GM19372 (cell line): Measurements from ENCODE around the gene ARMC6.

ENCODE experiments used
- ATAC-seq: cut with Tn5 transposase; IDR thresholded peaks from one replicate; pipeline ENCODE4 v1.9.1; 2021; ENCODE audit warnings: mild to moderate bottlenecking, low read depth, moderate library complexity; ENCODE audit not compliant: unreplicated experiment

ARMC6 gene

DNA sequence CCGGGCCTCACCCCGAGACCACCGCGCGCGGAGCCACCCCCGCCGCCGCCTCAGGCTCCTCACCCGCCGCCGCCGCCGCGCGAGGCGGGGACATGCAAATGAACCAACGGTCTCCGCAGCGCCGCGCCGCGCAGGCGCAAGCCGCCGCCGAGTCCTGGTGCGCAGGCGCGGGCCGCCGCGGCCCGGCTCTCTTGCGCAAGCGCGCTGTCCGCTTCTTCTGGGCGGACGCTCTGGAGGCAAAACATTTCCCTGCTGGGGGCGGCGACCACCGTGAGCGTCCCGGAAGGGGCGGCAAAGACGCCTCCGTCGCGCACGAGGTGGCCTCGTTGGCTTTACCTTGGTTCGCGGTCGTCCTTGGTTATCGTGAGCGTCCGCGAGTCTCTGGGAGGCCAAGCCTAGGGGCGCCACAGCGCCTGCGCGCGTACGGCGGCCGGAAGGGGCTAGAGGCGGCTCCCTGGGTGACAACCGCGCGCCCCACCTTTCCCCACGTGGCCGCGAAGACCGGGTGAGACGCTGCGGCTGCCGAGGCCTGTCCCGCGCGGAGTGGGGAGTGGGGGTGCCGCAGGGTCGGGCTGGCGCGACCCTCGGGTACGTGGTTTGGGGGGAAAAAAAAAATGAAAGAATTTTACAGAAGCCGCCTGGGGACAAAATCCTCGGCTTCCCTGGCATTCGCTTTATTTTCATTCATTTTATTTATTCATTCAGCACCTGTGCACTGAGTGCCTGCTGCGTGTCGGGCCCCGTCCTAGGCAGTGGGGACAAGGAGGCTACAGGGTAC lies at the start of gene ARMC6, which contains the start of gene SUGP2:
TSS of gene ARMC6 (plus strand) at position 178 of the 778 bp plus-strand sequence. CDS start 607 bp downstream, outside the sequence.
TSS of gene SUGP2 (minus strand) at position 92 of the 778 bp plus-strand sequence. CDS start 2,446 bp downstream, outside the sequence.
- ATAC-seq: peak; percentile 71

DNA sequence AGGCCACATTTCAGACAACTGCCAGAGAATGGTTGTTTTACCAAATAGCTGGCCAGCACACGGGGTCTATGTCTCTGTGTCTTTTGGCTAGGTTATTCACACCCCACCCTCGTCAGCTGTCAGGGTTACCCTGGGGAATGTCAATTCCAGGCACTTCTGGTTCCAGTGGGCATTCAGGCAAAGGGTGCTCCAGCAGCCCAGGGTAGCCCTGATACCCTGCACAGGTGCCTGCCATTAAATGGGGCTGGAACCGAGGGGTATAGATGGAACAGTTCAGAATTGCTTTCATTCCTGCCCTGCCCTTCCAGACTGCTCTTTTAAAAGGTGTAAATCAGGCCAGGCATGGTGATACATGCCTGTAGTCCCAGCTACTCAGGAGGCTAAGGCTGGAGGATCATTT lies 49.2 kb upstream of the ARMC6 start:
- no peak for ATAC-seq

DNA sequence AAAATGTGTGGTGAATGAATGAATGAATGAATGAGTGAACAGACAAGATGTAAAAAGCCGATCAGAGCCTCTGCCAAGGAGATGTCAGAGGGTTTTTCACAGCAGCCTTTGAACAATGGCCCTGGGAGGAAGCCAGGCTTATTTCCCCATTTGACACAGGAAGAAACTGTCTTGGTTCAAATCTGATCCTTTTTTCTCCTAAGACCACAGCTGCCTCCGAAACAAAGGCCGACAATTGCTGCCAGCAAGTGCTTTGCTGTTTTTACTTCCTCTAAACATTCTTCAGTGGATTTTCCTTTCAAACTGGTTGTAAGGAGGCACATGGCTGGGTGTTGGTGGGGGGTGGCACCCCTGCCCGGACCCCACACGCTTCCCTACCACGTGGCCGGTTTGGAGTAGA lies 48.1 kb upstream of the ARMC6 start:
- ATAC-seq: no peak

DNA sequence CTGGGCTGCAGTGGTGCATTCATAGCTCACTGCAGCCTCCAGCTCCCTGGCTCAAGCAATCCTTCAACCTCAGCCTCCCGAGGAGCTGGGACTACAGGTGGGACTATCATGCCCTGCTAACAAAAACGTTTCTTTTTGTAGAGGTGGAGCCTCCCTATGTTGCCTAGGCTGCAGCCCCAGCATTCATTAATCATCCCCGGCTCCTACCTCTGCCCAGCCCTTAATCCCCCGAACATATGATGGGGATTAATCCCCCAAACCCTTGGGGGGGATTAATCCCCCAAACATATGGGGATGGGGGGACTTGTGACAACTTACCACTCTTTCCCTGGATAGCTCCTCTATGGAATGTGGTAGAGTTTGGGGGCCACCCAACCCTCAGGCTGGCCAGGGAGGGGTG lies 45.9 kb upstream of the ARMC6 start:
- ATAC-seq: no peak

DNA sequence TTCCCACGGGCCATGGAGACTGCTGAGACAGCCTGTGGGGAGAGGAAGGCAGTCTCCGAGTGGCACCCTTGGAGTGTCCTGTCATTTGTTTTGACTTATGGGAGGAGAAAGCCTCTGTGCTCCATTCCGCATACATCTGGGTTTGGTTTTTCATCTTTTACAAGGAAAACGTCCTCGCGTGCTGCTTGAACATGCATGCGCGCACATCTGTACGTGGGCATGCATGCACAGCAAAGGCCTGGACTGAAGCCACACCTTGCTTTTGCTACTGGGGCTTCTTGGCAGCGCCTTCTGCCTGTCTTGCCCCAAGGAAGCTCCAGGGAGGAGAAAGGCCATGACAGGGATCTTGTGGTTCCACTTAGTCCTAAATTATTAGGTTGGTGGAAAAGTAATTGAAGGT lies 44.1 kb upstream of the ARMC6 start:
- ATAC-seq: no peak

DNA sequence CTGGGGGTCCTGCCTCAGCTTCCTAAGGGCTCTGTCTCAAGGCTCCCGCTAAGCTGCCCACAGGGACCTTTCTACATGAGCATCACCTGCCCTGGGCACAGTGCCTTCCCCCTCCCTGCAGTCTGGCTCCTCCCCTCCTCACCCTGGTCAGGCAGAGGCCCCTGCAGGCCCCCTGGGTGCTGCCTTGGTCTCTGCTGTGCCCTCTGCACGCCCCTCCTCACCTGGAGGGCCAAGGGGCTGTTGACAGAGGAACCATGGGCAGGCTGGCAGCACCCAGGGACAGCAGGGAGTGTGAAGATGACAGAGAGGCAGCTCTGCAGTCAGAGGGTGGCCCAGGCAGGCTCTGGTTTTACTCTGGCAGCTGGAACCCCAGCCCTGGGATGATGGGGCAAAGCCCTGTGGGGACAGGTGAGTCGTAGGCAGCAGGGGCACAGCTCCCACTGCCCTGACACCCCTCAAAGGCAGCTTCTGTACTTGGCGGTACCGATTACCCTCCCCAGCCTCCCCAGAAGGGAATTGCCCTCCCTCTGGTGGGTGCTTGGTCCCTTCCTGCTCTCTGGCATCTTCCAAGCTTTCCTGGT lies 43.2 kb upstream of the ARMC6 start:
- no peak for ATAC-seq

DNA sequence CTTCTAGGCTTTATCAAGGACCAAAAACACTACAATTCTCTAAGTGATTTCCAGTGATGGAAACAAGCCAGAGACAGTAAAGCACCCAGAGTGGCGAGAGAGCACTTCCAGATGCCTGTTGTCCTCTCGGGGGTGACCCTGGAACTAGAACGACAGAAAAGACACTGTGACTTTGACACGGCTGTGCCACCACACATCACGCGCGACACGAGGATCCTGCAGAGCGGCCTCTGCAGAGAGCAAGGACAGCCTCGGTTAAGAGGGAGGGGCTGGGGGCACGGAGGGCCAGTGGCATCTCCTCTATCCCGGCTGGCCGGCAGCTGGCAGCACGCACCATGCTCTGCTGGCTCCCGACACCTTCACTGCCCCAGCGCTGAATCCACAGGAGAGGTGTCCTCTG lies 42.4 kb upstream of the ARMC6 start:
- ATAC-seq: no peak

DNA sequence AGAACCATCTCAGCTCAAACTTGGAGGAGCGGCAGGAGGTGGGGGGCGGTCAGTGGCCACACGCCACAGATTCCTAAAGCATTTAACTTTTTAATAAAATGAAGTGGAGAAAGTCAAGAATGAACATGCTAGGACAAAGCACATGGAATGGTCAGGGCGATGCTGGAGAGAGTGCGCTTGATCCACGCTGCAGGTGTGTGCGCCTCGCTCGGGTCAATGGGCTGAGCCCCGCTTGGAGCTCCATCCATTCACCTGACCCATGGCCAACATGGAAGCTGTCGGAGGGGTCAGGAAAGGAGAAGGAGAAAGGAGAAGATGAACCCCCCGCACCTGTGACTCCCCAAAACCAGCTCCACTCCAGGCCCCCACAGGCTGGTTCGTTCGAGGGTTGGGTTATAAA lies 41.9 kb upstream of the ARMC6 start:
- ATAC-seq: no peak

DNA sequence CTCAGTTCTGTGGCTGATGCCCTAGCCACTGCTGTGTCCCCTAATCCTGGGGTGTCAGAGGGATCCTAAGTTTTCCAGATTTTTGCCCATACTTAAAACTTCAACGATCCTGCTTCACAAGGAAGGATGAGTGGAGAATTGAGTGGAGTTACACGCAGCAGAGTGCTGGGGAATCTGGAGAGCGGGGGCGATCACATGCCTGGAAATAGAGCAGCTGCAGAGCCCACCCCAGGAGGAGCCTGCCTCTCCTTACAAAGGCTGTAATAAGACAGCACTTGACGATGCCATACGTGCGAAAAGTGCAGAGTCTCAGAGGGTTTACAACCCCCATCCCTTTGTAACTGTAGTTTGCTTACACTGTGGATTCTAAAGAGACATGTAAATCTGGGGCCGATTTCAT lies 40.7 kb upstream of the ARMC6 start:
- ATAC-seq: no peak

DNA sequence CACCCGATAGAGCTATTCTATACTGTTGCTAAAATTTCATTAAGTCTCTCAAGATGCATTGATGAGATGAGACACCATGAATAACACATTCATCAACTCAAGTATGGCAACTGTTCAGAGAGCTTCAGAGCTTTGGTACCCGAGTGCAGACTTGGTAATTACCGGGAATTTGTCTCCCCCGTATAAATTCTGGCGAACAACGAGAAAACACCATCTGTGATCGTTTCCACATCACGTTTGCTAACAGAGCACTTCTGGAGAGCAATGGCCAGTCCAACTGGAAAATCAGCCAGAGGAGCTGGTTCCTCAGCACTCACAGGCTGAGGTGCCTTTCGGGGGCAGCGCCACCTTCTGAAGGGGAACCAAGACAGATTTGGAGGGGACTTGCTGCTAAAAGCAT lies 40.3 kb upstream of the ARMC6 start:
- no peak for ATAC-seq

DNA sequence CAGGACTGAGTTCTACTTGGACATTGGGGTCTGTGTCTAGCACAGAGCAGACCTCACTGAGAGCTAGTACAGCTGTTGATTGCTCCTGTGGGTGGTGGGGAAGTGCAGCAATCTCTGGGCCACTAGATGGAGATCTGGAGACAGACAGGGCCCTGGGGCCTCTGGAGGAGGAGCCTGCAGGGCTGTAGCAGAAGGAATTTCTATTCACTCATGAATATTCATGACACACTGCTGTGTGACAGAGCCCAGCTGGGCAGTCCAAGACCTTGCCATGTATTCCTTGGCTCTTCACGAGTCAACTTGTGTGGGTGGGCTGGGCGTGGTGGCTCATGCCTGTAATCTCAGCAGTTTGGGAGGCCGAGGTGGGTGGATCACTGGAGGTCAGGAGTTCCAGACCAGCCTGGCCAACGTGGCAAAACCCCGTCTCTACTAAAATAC lies 37.6 kb upstream of the ARMC6 start:
- ATAC-seq: no peak

DNA sequence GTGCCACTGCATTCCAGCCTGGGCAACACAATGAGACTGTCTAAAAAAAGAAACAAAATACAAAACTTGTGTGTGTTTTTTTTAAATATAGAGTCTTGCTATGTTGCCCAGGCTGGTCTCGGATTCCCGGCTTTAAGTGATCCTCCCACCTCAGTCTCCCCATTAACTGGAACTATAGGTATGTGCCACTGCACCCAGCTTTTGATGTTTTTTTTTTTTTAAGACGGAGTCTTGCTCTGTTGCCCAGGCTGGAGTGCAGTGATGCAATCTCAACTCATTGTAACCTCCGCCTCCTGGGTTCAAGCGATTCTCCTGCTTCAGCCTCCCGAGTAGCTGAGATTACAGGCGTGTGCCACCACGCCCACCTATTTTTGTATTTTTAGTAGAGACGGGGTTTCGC lies 37.1 kb upstream of the ARMC6 start:
- ATAC-seq: no peak

DNA sequence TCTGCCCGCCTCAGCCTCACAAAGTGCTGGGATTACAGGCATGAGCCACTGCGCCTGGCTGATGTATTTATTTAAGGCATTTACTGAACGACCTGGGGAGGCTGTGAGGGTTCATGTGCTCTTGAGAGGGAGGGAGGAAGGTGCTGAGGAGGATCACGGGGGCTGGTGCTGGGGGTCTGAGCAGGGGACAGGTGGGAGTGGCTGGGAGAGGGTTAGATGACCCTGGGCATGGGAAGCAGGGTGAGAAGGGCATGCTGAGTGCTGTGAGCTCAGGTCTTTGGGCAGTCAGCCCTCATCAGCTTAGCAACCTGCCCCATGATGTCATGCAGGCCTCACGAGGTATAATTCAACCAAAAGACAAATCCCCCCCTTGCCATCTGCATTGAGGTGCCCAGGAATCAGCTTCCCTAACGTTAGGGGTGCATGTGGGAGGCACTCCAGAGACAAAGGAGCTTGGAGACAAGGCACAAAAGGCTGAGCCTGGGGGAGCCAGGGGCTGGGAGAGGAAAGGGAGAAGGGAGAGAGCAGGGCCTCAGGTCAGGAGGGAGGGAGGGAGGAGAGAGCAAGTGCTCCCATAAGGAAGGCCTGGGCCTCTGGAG lies 36.5 kb upstream of the ARMC6 start:
- no peak for ATAC-seq

DNA sequence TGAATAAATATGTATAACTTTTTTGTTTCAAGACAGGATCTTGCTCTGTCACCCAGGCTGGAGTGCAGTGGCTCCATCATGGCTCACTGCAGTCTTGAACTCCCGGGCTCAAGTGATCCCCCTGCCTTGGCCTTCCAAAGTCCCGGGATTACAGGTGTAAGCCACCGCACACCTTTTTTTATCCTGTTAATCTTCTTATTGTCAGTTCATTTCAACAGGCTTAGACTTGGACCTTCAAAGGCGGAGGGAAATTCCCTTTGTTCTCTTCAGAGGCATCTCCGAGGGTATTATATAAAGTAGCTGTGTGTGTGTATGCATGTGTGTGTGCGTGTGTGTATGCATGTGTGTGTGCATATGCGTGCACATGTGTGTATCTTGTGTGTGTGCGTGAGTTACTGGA lies 35.1 kb upstream of the ARMC6 start:
- no peak for ATAC-seq

DNA sequence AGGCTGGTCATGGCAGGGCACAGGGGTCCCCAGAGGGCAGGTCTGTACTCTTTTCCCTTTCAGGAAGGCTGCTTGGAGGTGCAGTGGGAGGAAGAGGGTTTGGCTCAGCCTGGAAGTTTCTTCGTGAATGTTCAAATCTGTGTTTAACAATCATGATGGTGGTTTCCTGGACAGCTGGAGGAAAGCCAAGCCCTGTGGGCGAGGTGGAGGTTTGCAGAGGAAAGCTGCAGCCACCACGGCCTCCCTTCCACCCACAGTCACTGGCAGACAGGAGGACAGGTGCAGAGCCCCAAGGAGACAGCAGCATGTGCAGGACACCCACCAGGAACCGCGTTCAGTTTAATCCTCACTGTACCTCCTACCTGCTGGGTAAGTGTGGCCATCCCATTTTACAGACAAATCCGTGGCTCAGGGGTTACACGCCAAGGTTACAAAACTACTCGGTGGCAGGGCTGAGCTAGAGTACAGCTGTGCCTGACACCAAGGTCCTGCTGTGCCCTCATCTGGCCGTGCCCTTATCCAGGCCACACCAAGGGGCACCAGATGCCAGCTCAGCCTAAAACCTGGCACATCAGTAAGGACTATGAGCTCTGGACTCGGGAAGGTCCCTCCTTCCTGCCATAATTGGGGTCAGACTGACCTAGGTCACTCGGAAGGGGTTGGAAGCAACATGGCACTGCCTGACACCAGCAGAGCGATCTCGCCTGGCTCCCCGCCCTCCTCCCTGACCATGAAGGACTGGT lies 34.2 kb upstream of the ARMC6 start:
- ATAC-seq: no peak

DNA sequence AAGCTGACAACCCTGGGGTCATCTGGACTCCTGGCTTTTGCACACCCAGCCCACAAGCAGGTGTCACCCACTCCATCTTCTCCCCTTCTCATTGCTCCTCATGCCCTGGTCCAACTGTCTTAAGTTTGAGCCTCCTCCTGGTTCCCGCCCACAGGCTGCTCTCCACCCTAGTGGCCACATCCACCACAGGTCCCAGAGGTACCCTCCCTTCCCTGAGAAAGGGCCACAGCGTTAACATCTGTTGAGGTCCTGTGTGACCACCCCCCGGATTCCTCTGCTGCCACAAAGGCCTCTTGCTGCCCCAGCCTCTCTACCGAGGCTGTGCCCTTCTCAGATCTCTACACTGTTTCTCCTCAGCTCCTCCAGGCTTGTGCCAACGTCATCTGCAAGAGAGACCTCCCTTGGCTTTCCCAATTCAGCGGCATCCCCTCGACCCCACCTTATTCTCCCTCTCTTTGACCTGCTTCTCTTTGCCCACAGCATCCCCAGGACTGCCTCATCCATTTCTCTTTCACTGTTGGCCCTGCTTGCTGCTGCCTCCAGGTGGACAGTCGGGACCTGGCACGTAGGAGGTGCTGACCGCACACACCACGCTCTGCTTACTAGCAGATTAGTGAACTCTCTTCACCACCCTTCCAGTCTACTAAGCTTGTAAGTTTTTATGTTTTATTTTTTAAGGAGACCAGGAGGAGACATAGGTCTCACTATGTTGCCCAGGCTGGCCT lies 33.3 kb upstream of the ARMC6 start:
- no peak for ATAC-seq

DNA sequence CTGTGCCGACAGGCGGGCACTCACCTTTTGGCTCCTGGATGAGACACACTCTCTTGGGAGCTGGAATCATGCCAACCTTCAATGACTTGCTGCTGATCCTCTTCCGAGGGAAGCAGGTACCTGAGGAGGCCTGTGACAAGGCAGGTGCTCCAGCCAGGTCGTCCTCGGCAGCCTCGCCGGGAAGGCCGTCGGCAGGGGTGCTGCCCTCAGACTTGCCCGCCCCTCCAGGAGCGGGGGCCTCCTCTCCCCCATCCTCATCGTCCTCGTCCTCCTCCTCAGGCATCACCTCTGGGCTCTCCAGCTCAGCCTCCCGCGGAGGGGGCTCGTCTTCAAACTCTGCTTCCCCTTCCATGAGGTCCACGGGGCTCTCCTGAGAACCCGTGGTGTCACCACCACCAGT lies 29.3 kb upstream of the ARMC6 start:
- no peak for ATAC-seq

DNA sequence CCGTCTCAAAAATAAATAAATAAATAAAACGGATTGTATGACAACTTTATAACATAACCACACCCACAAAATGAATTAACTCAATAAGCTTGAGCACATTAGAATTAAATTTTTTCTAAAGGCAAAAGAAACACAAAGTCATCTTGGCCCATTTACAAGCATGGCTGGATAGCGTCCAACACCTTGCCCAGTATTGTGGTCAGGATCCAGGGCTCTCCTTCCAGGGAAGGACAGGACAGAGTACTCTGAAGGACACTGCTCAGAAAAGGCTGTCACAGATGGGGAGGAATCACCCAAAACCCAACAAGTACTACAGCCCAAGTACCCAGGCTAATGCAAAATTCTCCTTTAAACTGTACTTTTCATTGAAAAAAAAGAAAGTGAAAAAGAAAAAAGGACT lies 27.2 kb upstream of the ARMC6 start:
- ATAC-seq: no peak

DNA sequence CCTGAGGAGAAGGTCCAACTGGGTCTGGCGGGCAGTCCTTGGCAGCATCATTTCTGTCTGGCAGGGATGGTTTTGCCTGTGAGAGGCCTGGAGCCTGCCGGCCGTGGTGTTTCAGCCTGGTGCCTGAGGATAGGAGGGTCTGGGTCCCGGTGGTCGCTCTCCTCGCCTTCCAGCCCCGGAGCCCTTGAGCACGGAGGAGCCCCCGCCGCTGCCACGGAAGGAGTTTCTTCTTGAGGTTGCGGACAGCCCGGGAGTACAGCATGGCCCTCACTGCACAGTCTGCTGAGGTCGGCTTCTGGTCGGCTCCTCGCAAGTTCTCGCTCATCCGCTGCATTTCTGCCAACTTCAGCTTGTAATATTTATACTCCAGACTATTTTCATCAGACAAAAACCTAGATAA lies 23.5 kb upstream of the ARMC6 start:
- ATAC-seq: no peak

DNA sequence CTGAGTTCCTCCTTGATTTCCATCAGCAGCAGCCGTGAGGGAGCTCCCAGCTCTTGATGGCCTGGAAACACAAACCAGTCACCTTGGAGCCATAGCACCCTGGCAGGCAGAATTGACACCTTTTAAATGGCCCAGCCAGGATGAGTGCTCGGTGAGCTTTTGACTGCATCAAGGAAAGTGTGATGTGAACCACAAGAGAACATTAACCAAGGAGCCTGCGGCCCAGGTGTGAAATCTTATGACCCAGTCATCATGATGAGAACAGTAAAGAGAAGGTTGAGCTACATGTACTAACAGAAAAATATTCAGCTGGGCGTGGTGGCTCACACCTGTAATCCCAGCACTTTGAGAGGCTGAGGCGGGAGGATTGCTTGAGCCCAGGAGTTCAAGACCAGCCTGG lies 22.9 kb upstream of the ARMC6 start:
- ATAC-seq: no peak

DNA sequence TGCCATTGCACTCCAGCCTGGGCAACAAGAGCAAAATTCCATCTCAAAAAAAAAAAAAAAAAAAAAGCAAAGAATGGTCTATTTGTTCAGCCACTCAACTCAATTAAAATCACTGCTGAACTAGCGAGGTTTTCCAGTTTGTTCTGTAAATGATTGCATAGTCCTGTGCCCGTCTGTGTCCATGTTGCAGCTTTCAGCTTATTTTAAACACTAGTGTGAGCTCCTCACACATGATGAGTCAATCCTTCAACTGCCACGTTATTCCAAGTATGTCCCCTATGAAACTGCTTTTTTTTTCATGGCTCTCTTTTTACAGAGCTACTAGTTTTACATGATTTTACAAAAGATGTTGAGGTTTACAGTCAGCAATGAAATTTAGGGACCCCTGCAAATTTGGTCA lies 12.3 kb upstream of the ARMC6 start:
- ATAC-seq: no peak
